Measurements from ENCODE around the gene EFNB2.

Gene EFNB2

GRCh38 chr13:106535552-106536243 is at the start of gene EFNB2:
EFNB2 (minus strand) TSS chr13:106535662; CDS start chr13:106534964, 698 bp downstream.
- Histone ChIP-seq H3K9me3 (ENCODE audit: insufficient read depth, low read length) (no peaks in the 10 kb centered on the region), H3K27me3 (ENCODE audit: insufficient read depth, insufficient read length) (no peaks in the 10 kb centered on the region), H3K9ac (ENCODE audit: insufficient read length, low read depth) (peak within 1 kb of the TSS; percentile 83), H3K4me1 (ENCODE audit: insufficient read depth, insufficient read length) (peaks cover 3% of the 10 kb centered on the region), H3K36me3 (ENCODE audit: insufficient read depth, insufficient read length, low read length) (peaks cover 13% of the 10 kb centered on the region), H3K4me3 (ENCODE audit: insufficient read length, low read depth) (peak within 1 kb of the TSS; percentile 65)
- TF ChIP-seq SUZ12 (IDR thresholded peaks at IDR 0.05; ENCODE audit: extremely low read depth, insufficient read depth, insufficient read length) (no peak), ZNF274 (IDR thresholded peaks at IDR 0.05; ENCODE audit: low read depth, low read length) (no peak), YY1 (IDR thresholded peaks at IDR 0.05; ENCODE audit: insufficient read depth, insufficient read length) (no peak)
- peak; percentile 87 for DNase-seq (ENCODE audit: low read depth, low spot score)

GRCh38 chr13:106581225-106581624 is 45.8 kb upstream of the EFNB2 start:
- no peaks in the 10 kb centered on the region for H3K36me3 ChIP-seq (ENCODE audit: insufficient read depth, insufficient read length, low read length)
- no peak overlapping the region for H3K9ac ChIP-seq (ENCODE audit: insufficient read length, low read depth)
- H3K4me1 ChIP-seq (ENCODE audit: insufficient read depth, insufficient read length), result no peaks in the 10 kb centered on the region
- no peak for DNase-seq (ENCODE audit: low read depth, low spot score)
- H3K9me3 ChIP-seq (ENCODE audit: insufficient read depth, low read length), result peaks cover 17% of the 10 kb centered on the region
- no peak overlapping the region for H3K4me3 ChIP-seq (ENCODE audit: insufficient read length, low read depth)
- no peak for TF ChIP-seq ZNF274 (IDR thresholded peaks at IDR 0.05; ENCODE audit: low read depth, low read length)
- TF ChIP-seq SUZ12 (IDR thresholded peaks at IDR 0.05; ENCODE audit: extremely low read depth, insufficient read depth, insufficient read length), result no peak
- TF ChIP-seq YY1 (IDR thresholded peaks at IDR 0.05; ENCODE audit: insufficient read depth, insufficient read length), result no peak
- H3K27me3 ChIP-seq (ENCODE audit: insufficient read depth, insufficient read length), result no peaks in the 10 kb centered on the region

GRCh38 chr13:106575896-106576295 is 40.4 kb upstream of the EFNB2 start:
- Histone ChIP-seq H3K36me3 (ENCODE audit: insufficient read depth, insufficient read length, low read length) (no peaks in the 10 kb centered on the region), H3K9ac (ENCODE audit: insufficient read length, low read depth) (no peak overlapping the region), H3K4me3 (ENCODE audit: insufficient read length, low read depth) (no peak overlapping the region), H3K27me3 (ENCODE audit: insufficient read depth, insufficient read length) (no peaks in the 10 kb centered on the region), H3K9me3 (ENCODE audit: insufficient read depth, low read length) (0 out of 2 replicates have a peak, but pooled peaks cover 3% of the 10 kb centered on the region), H3K4me1 (ENCODE audit: insufficient read depth, insufficient read length) (no peaks in the 10 kb centered on the region)
- no peak for DNase-seq (ENCODE audit: low read depth, low spot score)
- no peak for TF ChIP-seq ZNF274 (IDR thresholded peaks at IDR 0.05; ENCODE audit: low read depth, low read length)
- TF ChIP-seq SUZ12 (IDR thresholded peaks at IDR 0.05; ENCODE audit: extremely low read depth, insufficient read depth, insufficient read length), result no peak
- no peak for TF ChIP-seq YY1 (IDR thresholded peaks at IDR 0.05; ENCODE audit: insufficient read depth, insufficient read length)

- Histone ChIP-seq H3K9ac (ENCODE audit: insufficient read length, low read depth) (no peak overlapping the region), H3K27me3 (ENCODE audit: insufficient read depth, insufficient read length) (no peaks in the 10 kb centered on the region), H3K36me3 (ENCODE audit: insufficient read depth, insufficient read length, low read length) (no peaks in the 10 kb centered on the region), H3K9me3 (ENCODE audit: insufficient read depth, low read length) (0 out of 2 replicates have a peak, but pooled peaks cover 3% of the 10 kb centered on the region), H3K4me3 (ENCODE audit: insufficient read length, low read depth) (no peak overlapping the region), H3K4me1 (ENCODE audit: insufficient read depth, insufficient read length) (no peaks in the 10 kb centered on the region)
- TF ChIP-seq ZNF274 (IDR thresholded peaks at IDR 0.05; ENCODE audit: low read depth, low read length) (no peak), SUZ12 (IDR thresholded peaks at IDR 0.05; ENCODE audit: extremely low read depth, insufficient read depth, insufficient read length) (no peak), YY1 (IDR thresholded peaks at IDR 0.05; ENCODE audit: insufficient read depth, insufficient read length) (no peak)
- no peak for DNase-seq (ENCODE audit: low read depth, low spot score)
Observed at GRCh38 chr13:106573868-106574267, 38.4 kb upstream of the EFNB2 start.

GRCh38 chr13:106573284-106573846 is 37.9 kb upstream of the EFNB2 start:
- Histone ChIP-seq H3K9me3 (ENCODE audit: insufficient read depth, low read length) (0 out of 2 replicates have a peak, but pooled peaks cover 3% of the 10 kb centered on the region), H3K9ac (ENCODE audit: insufficient read length, low read depth) (no peak overlapping the region), H3K4me3 (ENCODE audit: insufficient read length, low read depth) (no peak overlapping the region), H3K27me3 (ENCODE audit: insufficient read depth, insufficient read length) (no peaks in the 10 kb centered on the region), H3K4me1 (ENCODE audit: insufficient read depth, insufficient read length) (no peaks in the 10 kb centered on the region), H3K36me3 (ENCODE audit: insufficient read depth, insufficient read length, low read length) (no peaks in the 10 kb centered on the region)
- no peak for TF ChIP-seq SUZ12 (IDR thresholded peaks at IDR 0.05; ENCODE audit: extremely low read depth, insufficient read depth, insufficient read length)
- no peak for TF ChIP-seq YY1 (IDR thresholded peaks at IDR 0.05; ENCODE audit: insufficient read depth, insufficient read length)
- no peak for TF ChIP-seq ZNF274 (IDR thresholded peaks at IDR 0.05; ENCODE audit: low read depth, low read length)
- no peak for DNase-seq (ENCODE audit: low read depth, low spot score)

GRCh38 chr13:106570299-106570852 is 34.9 kb upstream of the EFNB2 start:
- Histone ChIP-seq H3K4me1 (ENCODE audit: insufficient read depth, insufficient read length) (no peaks in the 10 kb centered on the region), H3K4me3 (ENCODE audit: insufficient read length, low read depth) (no peak overlapping the region), H3K36me3 (ENCODE audit: insufficient read depth, insufficient read length, low read length) (no peaks in the 10 kb centered on the region), H3K9me3 (ENCODE audit: insufficient read depth, low read length) (0 out of 2 replicates have a peak, but pooled peaks cover 3% of the 10 kb centered on the region), H3K9ac (ENCODE audit: insufficient read length, low read depth) (no peak overlapping the region), H3K27me3 (ENCODE audit: insufficient read depth, insufficient read length) (no peaks in the 10 kb centered on the region)
- no peak for DNase-seq (ENCODE audit: low read depth, low spot score)
- no peak for TF ChIP-seq YY1 (IDR thresholded peaks at IDR 0.05; ENCODE audit: insufficient read depth, insufficient read length)
- no peak for TF ChIP-seq SUZ12 (IDR thresholded peaks at IDR 0.05; ENCODE audit: extremely low read depth, insufficient read depth, insufficient read length)
- no peak for TF ChIP-seq ZNF274 (IDR thresholded peaks at IDR 0.05; ENCODE audit: low read depth, low read length)

Data from NT2/D1 (cell line).